Panc1 (cell line): ENCODE measurements around the gene TGM5. TPM values are rescaled to one million over a fixed set of nuclear protein-coding genes. Genes with fewer than 3 reads are reported as not detected.

ENCODE experiments used
- ATAC-seq: fragments of 200-7000 bp; cut with Tn5 transposase; 2 replicates; pipeline ENCODE4 v1.9.1; 2020; ENCODE audit warnings: mild to moderate bottlenecking, moderate library complexity
- BruUV-seq: library from RNA; stranded (reverse); fragments of 400-500 nt; replicated peaks from 2 replicates; lab custom pipeline; 2021; lab: Mats Ljungman, UMichigan
- CTCF ChIA-PET: fragments of 300-600 bp; sonication (Branson Sonifier 250); formaldehyde crosslinking; loops from one replicate; lab custom pipeline; 2022; ENCODE audit warnings: antibody characterized with exemption; lab: Charles Lee
- POLR2A ChIA-PET: fragments of 300-600 bp; sonication (Branson Sonifier 250); formaldehyde crosslinking; loops from one replicate; lab custom pipeline; 2022; ENCODE audit warnings: antibody characterized with exemption; lab: Charles Lee
- DNase-seq: peaks from one replicate; pipeline ENCODE4 v3.0.0-alpha.2; 2010; ENCODE audit warnings: low read depth, low spot score
- H3K27ac ChIP-seq: 2 replicates; pipeline ENCODE4 v1.5.1; 2011; ENCODE audit warnings: mild to moderate bottlenecking, low read length, inconsistent platforms
- H3K27me3 ChIP-seq: fragments of 200-500 bp; sonication (Bioruptor generic); 2 replicates; pipeline ENCODE4 v1.6.0; 2014; ENCODE audit warnings: low read length, inconsistent platforms; ENCODE audit not compliant: control insufficient read depth, insufficient read depth
- H3K36me3 ChIP-seq: fragments of 200-500 bp; sonication (Bioruptor generic); 2 replicates; pipeline ENCODE4 v1.5.1; 2014; ENCODE audit warnings: inconsistent platforms, mild to moderate bottlenecking, low read length, moderate library complexity; ENCODE audit not compliant: control insufficient read depth, insufficient read depth
- H3K4me1 ChIP-seq: 2 replicates; pipeline ENCODE4 v1.5.1; 2011; ENCODE audit warnings: inconsistent platforms, mild to moderate bottlenecking, low read length, moderate library complexity; ENCODE audit not compliant: control insufficient read depth, insufficient read depth
- H3K4me3 ChIP-seq, 2 experiments: 2 replicates each; pipeline ENCODE4 v1.5.1; 2011 to 2012; ENCODE audit warnings: low read depth in 2 of 2, low read length in 2 of 2, mild to moderate bottlenecking in 2 of 2, inconsistent platforms in 1 of 2, moderate library complexity in 1 of 2
- H3K9me3 ChIP-seq: fragments of 200-500 bp; sonication (Bioruptor generic); 2 replicates; pipeline ENCODE4 v1.5.1; 2014; ENCODE audit warnings: low read depth, mild to moderate bottlenecking, inconsistent platforms, low read length, moderate library complexity; ENCODE audit not compliant: control insufficient read depth, insufficient read depth
- POLR2AphosphoS5 ChIP-seq: IDR thresholded peaks from 2 replicates; pipeline ENCODE4 v1.6.1; 2012; ENCODE audit warnings: mild to moderate bottlenecking, low read depth, low read length, moderate library complexity
- SIN3A ChIP-seq: IDR thresholded peaks from 2 replicates; pipeline ENCODE4 v1.6.1; 2012; ENCODE audit warnings: low read depth, mild to moderate bottlenecking, low read length, moderate library complexity, borderline replicate concordance; ENCODE audit not compliant: insufficient read depth
- TCF7L2 ChIP-seq: IDR thresholded peaks from 2 replicates; pipeline ENCODE4 v1.6.1; 2011; ENCODE audit warnings: mild to moderate bottlenecking, low read depth, low read length, inconsistent platforms
- in situ Hi-C: cut with HindIII; loops from 2 replicates; pipeline ENCODE4 v1.10.0; 2016; ENCODE audit warnings: low sequenced_read_pairs, low pct_unique_long_range_greater_than_20kb
- intact Hi-C: fragments of 100-400 bp; cut with micrococcal nuclease; formaldehyde crosslinking; loops from one replicate; pipeline ENCODE4 v1.10.0; 2022; ENCODE audit not compliant: unreplicated experiment
- total RNA-seq: library from RNA; stranded (reverse); gene quantifications from one replicate; pipeline ENCODE4 v1.2.1, GENCODE V29; 2021; ENCODE audit not compliant: unreplicated experiment
- TF ChIP-seq, protein P1 (sequence below), 2 experiments: IDR thresholded peaks; 2 replicates each; pipeline ENCODE4 v1.6.1; 2011 to 2012; ENCODE audit warnings: low read depth in 2 of 2, control low read depth in 1 of 2, low read length in 1 of 2, mild to moderate bottlenecking in 1 of 2, moderate library complexity in 1 of 2; ENCODE audit not compliant: insufficient read depth in 1 of 2
- TF ChIP-seq, protein P2 (sequence below): fragments of 450-650 bp; IDR thresholded peaks from 2 replicates; pipeline ENCODE4 v1.5.1; 2017; ENCODE audit warnings: mild to moderate bottlenecking

The TGM5 gene
- total RNA-seq, 1 experiment from 2014 or later = not detected

DNA sequence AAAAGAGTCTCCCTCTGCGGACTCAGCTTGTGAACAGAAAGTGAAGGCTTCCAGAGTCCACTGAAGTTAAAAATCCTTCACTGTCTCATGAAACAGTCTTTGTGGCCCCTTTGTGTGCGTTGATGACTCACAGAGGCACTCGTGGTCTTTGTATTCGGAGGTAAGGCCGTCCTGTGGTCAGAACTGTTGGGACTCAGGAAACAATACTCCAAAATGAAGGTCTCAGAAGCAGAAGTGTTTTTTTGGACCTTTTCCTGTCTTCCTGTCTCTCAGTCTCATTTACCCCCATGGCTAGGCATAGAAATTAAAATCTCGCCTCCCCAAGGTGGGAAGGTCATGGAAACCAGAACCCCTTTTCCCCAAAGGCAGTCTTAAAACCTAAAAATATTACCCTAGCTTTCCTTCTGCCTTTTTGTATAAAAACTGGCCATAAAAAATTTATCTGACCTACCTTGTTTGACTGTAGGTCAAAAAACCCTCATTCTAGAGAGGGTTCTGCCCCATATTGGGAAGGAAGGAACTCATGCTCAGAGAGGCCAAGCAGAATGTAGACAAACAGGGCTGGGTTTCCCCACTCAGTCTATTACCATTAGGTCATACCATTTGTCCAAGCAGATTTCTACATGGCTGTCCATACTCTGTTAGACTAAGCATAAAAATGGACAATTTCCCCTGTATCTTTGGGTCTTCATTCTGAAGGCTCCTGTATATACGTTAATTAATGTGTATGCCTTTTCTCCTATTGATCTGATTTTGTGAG is 26.8 kb downstream of the TGM5 start:
- TF ChIP-seq TCF7L2 (no peak), POLR2AphosphoS5 (no peak), SIN3A (no peak)
- TF ChIP-seq, protein P1, sequence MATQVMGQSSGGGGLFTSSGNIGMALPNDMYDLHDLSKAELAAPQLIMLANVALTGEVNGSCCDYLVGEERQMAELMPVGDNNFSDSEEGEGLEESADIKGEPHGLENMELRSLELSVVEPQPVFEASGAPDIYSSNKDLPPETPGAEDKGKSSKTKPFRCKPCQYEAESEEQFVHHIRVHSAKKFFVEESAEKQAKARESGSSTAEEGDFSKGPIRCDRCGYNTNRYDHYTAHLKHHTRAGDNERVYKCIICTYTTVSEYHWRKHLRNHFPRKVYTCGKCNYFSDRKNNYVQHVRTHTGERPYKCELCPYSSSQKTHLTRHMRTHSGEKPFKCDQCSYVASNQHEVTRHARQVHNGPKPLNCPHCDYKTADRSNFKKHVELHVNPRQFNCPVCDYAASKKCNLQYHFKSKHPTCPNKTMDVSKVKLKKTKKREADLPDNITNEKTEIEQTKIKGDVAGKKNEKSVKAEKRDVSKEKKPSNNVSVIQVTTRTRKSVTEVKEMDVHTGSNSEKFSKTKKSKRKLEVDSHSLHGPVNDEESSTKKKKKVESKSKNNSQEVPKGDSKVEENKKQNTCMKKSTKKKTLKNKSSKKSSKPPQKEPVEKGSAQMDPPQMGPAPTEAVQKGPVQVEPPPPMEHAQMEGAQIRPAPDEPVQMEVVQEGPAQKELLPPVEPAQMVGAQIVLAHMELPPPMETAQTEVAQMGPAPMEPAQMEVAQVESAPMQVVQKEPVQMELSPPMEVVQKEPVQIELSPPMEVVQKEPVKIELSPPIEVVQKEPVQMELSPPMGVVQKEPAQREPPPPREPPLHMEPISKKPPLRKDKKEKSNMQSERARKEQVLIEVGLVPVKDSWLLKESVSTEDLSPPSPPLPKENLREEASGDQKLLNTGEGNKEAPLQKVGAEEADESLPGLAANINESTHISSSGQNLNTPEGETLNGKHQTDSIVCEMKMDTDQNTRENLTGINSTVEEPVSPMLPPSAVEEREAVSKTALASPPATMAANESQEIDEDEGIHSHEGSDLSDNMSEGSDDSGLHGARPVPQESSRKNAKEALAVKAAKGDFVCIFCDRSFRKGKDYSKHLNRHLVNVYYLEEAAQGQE (IDR thresholded peaks at IDR 0.05; ENCODE audit: insufficient read depth in 1 of 2, low read depth in 2 of 2, low read length in 1 of 2) = no peak
- TF ChIP-seq, protein P2, sequence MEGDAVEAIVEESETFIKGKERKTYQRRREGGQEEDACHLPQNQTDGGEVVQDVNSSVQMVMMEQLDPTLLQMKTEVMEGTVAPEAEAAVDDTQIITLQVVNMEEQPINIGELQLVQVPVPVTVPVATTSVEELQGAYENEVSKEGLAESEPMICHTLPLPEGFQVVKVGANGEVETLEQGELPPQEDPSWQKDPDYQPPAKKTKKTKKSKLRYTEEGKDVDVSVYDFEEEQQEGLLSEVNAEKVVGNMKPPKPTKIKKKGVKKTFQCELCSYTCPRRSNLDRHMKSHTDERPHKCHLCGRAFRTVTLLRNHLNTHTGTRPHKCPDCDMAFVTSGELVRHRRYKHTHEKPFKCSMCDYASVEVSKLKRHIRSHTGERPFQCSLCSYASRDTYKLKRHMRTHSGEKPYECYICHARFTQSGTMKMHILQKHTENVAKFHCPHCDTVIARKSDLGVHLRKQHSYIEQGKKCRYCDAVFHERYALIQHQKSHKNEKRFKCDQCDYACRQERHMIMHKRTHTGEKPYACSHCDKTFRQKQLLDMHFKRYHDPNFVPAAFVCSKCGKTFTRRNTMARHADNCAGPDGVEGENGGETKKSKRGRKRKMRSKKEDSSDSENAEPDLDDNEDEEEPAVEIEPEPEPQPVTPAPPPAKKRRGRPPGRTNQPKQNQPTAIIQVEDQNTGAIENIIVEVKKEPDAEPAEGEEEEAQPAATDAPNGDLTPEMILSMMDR = no peak
- POLR2A ChIA-PET = no interaction called here
- Histone ChIP-seq H3K27ac (no peak overlapping the region), H3K4me3 (no peak overlapping the region), H3K27me3 (peaks cover 14% of the 10 kb centered on the region; the same call in 1 of the 2 replicates), H3K36me3 (no peaks in the 10 kb centered on the region), H3K9me3 (no peaks in the 10 kb centered on the region), H3K4me1 (no peaks in the 10 kb centered on the region)
- no TSS peak for BruUV-seq
- CTCF ChIA-PET = no interaction called here
- DNase-seq = no peak
- in situ Hi-C loops = no loop called here
- ATAC-seq = no peak
- intact Hi-C loops = no loop called here

DNA sequence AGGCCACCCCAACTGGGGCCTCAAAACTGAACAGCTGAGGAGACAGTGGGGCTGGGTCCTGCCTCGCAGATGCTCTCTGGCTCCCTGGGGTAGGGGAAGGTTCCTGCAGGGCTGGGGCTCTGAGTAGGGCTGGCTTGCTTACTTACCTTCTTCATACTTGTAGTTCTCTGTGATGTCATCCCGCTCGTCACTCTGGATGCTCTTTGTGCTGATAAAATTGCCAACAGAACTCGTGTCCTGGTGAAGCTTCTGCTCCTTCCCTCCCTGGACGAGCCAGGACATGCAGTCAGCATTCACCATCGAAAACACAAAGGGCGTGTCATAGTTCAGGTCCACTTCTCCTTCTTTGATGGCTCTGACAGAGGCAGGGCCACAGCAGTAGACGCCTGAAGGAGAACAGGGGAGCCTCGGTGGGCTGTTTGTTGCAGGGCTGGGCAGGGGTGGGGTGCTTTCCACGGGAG is 28.0 kb downstream of the TGM5 start:
- ATAC-seq (no peak), DNase-seq (no peak)
- CTCF ChIA-PET = interaction anchor here (0.6 kb wide), 1 partner anchor 12 kb away, joined by 3 read pairs; no protein-coding TSS in a partner anchor
- no peak overlapping the region for H3K27ac ChIP-seq
- H3K4me3 ChIP-seq = no peak overlapping the region
- H3K36me3 ChIP-seq = no peaks in the 10 kb centered on the region
- no peaks in the 10 kb centered on the region for H3K4me1 ChIP-seq
- POLR2A ChIA-PET = no interaction called here
- no TSS peak for BruUV-seq
- in situ Hi-C loops (no loop called here), intact Hi-C loops (no loop called here)
- no peaks in the 10 kb centered on the region for H3K9me3 ChIP-seq
- H3K27me3 ChIP-seq = peaks cover 10% of the 10 kb centered on the region; the same call in 1 of the 2 replicates
- TF ChIP-seq SIN3A (no peak), POLR2AphosphoS5 (no peak), TCF7L2 (no peak)
- TF ChIP-seq, protein P2 = no peak
- TF ChIP-seq, protein P1 (IDR thresholded peaks at IDR 0.05; ENCODE audit: insufficient read depth in 1 of 2, low read depth in 2 of 2, low read length in 1 of 2) = no peak
